Activated CD4-positive, alpha-beta T cell treated with anti-CD3 and anti-CD28 coated beads for 36 hours (primary cell): ENCODE data around the gene MYBPHL. TPM values are rescaled to one million over a fixed set of nuclear protein-coding genes. Genes with fewer than 3 reads are reported as not detected.
"Not testable (repeated sequence)": the region's sequence is repeated elsewhere in the genome, so short reads cannot be mapped to it uniquely, and the experiment has no call there.

ENCODE experiments used
- ATAC-seq: fragments of 200-7000 bp; cut with Tn5 transposase; one replicate; pipeline ENCODE4 v1.10.0; 2021; ENCODE audit warnings: mild to moderate bottlenecking, moderate library complexity
- CTCF ChIA-PET: fragments of 350-600 bp; sonication (Branson Sonifier 250); formaldehyde crosslinking; loops from one replicate; lab custom pipeline; 2021; ENCODE audit warnings: antibody characterized with exemption; lab: Charles Lee
- POLR2A ChIA-PET: fragments of 350-600 bp; sonication (Branson Sonifier 250); formaldehyde crosslinking; loops from one replicate; lab custom pipeline; 2021; ENCODE audit warnings: antibody characterized with exemption, inconsistent platforms; lab: Charles Lee
- DNase-seq: peaks from one replicate; pipeline ENCODE4 v3.0.0-alpha.2; 2020
- H3K27ac Mint-ChIP-seq: one replicate; pipeline ENCODE4 v1.8.0; 2021; ENCODE audit warnings: mixed read lengths
- H3K27me3 Mint-ChIP-seq: one replicate; pipeline ENCODE4 v1.8.0; 2021; ENCODE audit warnings: mixed read lengths
- H3K36me3 Mint-ChIP-seq: one replicate; pipeline ENCODE4 v1.8.0; 2021; ENCODE audit warnings: low read depth, mixed read lengths
- H3K4me1 Mint-ChIP-seq: one replicate; pipeline ENCODE4 v1.8.0; 2021; ENCODE audit warnings: mixed read lengths
- H3K4me3 Mint-ChIP-seq: one replicate; pipeline ENCODE4 v1.8.0; 2021; ENCODE audit warnings: mild to moderate bottlenecking, moderate library complexity, mixed read lengths
- H3K9me3 Mint-ChIP-seq: one replicate; pipeline ENCODE4 v1.8.0; 2021; ENCODE audit warnings: low read depth, mixed read lengths
- intact Hi-C, 2 experiments: fragments of 100-400 bp; cut with DNase I in 1 of 2; cut with micrococcal nuclease in 1 of 2; formaldehyde crosslinking; loops; one replicate each; pipeline versions ENCODE4 v1.14.2 to v1.15.1; 2022 to 2024; cut with DNase I, micrococcal nuclease
- total RNA-seq, 2 experiments: library from RNA; stranded (reverse); gene quantifications; one replicate each; pipeline ENCODE4 v1.2.3, GENCODE V29; 2021

MYBPHL gene
- total RNA-seq, 2 experiments from 2014 or later, result not detected

- CTCF ChIA-PET, result interaction anchor here (0.8 to 1.1 kb wide), 2 partner anchors 101 to 155 kb away, joined by 3 to 4 read pairs; no protein-coding TSS in a partner anchor
- H3K27me3 Mint-ChIP-seq, POLR2A ChIA-PET, ATAC-seq, DNase-seq, H3K4me3 Mint-ChIP-seq, H3K9me3 Mint-ChIP-seq, H3K36me3 Mint-ChIP-seq, H3K4me1 Mint-ChIP-seq, H3K27ac Mint-ChIP-seq: not testable (repeated sequence)
- intact Hi-C loops, result loop anchor here in 1 of 2 experiments (5.0 kb wide), 1 partner anchor 46 kb away; no protein-coding TSS in a partner anchor
These were observed 820 bp downstream of the MYBPHL start for GRCh38 chr1:109305991-109306390.

- intact Hi-C loops, result loop anchor here in 1 of 2 experiments (5.0 kb wide), 1 partner anchor 53 kb away; no protein-coding TSS in a partner anchor
- no peak overlapping the region for H3K27ac Mint-ChIP-seq
- DNase-seq (no peak), ATAC-seq (no peak)
- no peaks in the 10 kb centered on the region for H3K4me1 Mint-ChIP-seq
- CTCF ChIA-PET, result interaction anchor here (0.7 to 1.7 kb wide), 4 partner anchors 40 to 228 kb away, joined by 3 to 5 read pairs (median 4); no protein-coding TSS in a partner anchor
- POLR2A ChIA-PET, result no interaction called here
- H3K36me3 Mint-ChIP-seq, result no peaks in the 10 kb centered on the region
- H3K27me3 Mint-ChIP-seq, result no peaks in the 10 kb centered on the region
- no peak overlapping the region for H3K4me3 Mint-ChIP-seq
- H3K9me3 Mint-ChIP-seq, result no peaks in the 10 kb centered on the region
These were observed 2.4 kb downstream of the MYBPHL start for GRCh38 chr1:109304226-109304920.

- no peaks in the 10 kb centered on the region for H3K9me3 Mint-ChIP-seq
- POLR2A ChIA-PET, result no interaction called here
- DNase-seq, result no peak
- H3K27me3 Mint-ChIP-seq, result peaks cover 2% of the 10 kb centered on the region
- CTCF ChIA-PET, result no interaction called here
- no peaks in the 10 kb centered on the region for H3K4me1 Mint-ChIP-seq
- intact Hi-C loops, result loop anchor here in 1 of 2 experiments (5.0 kb wide), 1 partner anchor 55 kb away; no protein-coding TSS in a partner anchor
- H3K4me3 Mint-ChIP-seq, result no peak overlapping the region
- H3K27ac Mint-ChIP-seq, result no peak overlapping the region
- no peak for ATAC-seq
- H3K36me3 Mint-ChIP-seq, result no peaks in the 10 kb centered on the region
These were observed 4.9 kb downstream of the MYBPHL start for GRCh38 chr1:109301874-109302273.

- CTCF ChIA-PET, result no interaction called here
- Mint-ChIP-seq H3K4me1 (no peaks in the 10 kb centered on the region), H3K27ac (no peak overlapping the region), H3K27me3 (peaks cover 5% of the 10 kb centered on the region), H3K4me3 (no peak overlapping the region), H3K9me3 (no peaks in the 10 kb centered on the region), H3K36me3 (no peaks in the 10 kb centered on the region)
- DNase-seq (no peak), ATAC-seq (no peak)
- intact Hi-C loops, result loop anchor here in 1 of 2 experiments (5.0 kb wide), 1 partner anchor 57 kb away; no protein-coding TSS in a partner anchor
- POLR2A ChIA-PET, result interaction anchor here (1.3 kb wide), 1 partner anchor 18 kb away, joined by 5 read pairs; the partner anchor contains the start of gene PSRC1
These were observed 6.1 kb downstream of the MYBPHL start for GRCh38 chr1:109300650-109301151.

GRCh38 chr1:109299558-109300343 lies 7.1 kb downstream of the MYBPHL start:
- Mint-ChIP-seq H3K27ac (no peak overlapping the region), H3K4me1 (no peaks in the 10 kb centered on the region), H3K9me3 (no peaks in the 10 kb centered on the region), H3K36me3 (no peaks in the 10 kb centered on the region), H3K4me3 (no peak overlapping the region), H3K27me3 (peaks cover 8% of the 10 kb centered on the region)
- POLR2A ChIA-PET, result interaction anchor here (1.3 kb wide), 1 partner anchor 17 kb away, joined by 5 read pairs; the partner anchor contains the start of gene PSRC1
- intact Hi-C loops, result loop anchor here in 1 of 2 experiments (5.0 kb wide), 1 partner anchor 58 kb away; no protein-coding TSS in a partner anchor
- no peak for ATAC-seq
- CTCF ChIA-PET, result no interaction called here
- no peak for DNase-seq

GRCh38 chr1:109298666-109299557 lies 7.9 kb downstream of the MYBPHL start:
- Mint-ChIP-seq H3K4me1 (no peaks in the 10 kb centered on the region), H3K36me3 (no peaks in the 10 kb centered on the region), H3K9me3 (no peaks in the 10 kb centered on the region), H3K4me3 (no peak overlapping the region), H3K27me3 (peaks cover 8% of the 10 kb centered on the region), H3K27ac (no peak overlapping the region)
- intact Hi-C loops, result no loop called here
- POLR2A ChIA-PET, result no interaction called here
- ATAC-seq (no peak), DNase-seq (peak; percentile 60)
- CTCF ChIA-PET, result no interaction called here

- no peak overlapping the region for H3K4me3 Mint-ChIP-seq
- DNase-seq, result no peak
- intact Hi-C loops, result no loop called here
- ATAC-seq, result no peak
- no peak overlapping the region for H3K27ac Mint-ChIP-seq
- ChIA-PET CTCF (interaction anchor here (0.9 to 1.3 kb wide), 3 partner anchors 14 to 106 kb away, joined by 3 read pairs; partner anchors contain the start of gene PSRC1), POLR2A (no interaction called here)
- H3K27me3 Mint-ChIP-seq, result peaks cover 9% of the 10 kb centered on the region
- H3K36me3 Mint-ChIP-seq, result no peaks in the 10 kb centered on the region
- no peaks in the 10 kb centered on the region for H3K9me3 Mint-ChIP-seq
- no peaks in the 10 kb centered on the region for H3K4me1 Mint-ChIP-seq
These were observed 10.0 kb downstream of the MYBPHL start for GRCh38 chr1:109296782-109297181.

- no peaks in the 10 kb centered on the region for H3K4me1 Mint-ChIP-seq
- ATAC-seq, result no peak
- ChIA-PET POLR2A (no interaction called here), CTCF (interaction anchor here (0.9 to 1.5 kb wide), 4 partner anchors 13 to 107 kb away, joined by 3 to 4 read pairs (median 3); partner anchors contain the start of genes PSRC1 and SORT1)
- H3K36me3 Mint-ChIP-seq, result no peaks in the 10 kb centered on the region
- no peak for DNase-seq
- no peak overlapping the region for H3K4me3 Mint-ChIP-seq
- H3K27me3 Mint-ChIP-seq, result peaks cover 9% of the 10 kb centered on the region
- no peaks in the 10 kb centered on the region for H3K9me3 Mint-ChIP-seq
- intact Hi-C loops, result no loop called here
- no peak overlapping the region for H3K27ac Mint-ChIP-seq
These were observed 10.9 kb downstream of the MYBPHL start for GRCh38 chr1:109295712-109296415.

- ATAC-seq (no peak), DNase-seq (no peak)
- Mint-ChIP-seq H3K4me3 (no peak overlapping the region), H3K9me3 (no peaks in the 10 kb centered on the region), H3K4me1 (no peaks in the 10 kb centered on the region), H3K27ac (no peak overlapping the region), H3K27me3 (peaks cover 9% of the 10 kb centered on the region), H3K36me3 (no peaks in the 10 kb centered on the region)
- CTCF ChIA-PET, result interaction anchor here (1.5 kb wide), 1 partner anchor 104 kb away, joined by 4 read pairs; the partner anchor contains the start of gene SORT1
- intact Hi-C loops, result no loop called here
- POLR2A ChIA-PET, result no interaction called here
These were observed 12.3 kb downstream of the MYBPHL start for GRCh38 chr1:109294481-109294880.

- intact Hi-C loops, result no loop called here
- no peak overlapping the region for H3K27ac Mint-ChIP-seq
- ChIA-PET POLR2A (no interaction called here), CTCF (interaction anchor here (1.2 kb wide), 2 partner anchors 16 to 24 kb away, joined by 3 read pairs; no protein-coding TSS in a partner anchor)
- ATAC-seq, result no peak
- DNase-seq, result no peak
- no peaks in the 10 kb centered on the region for H3K4me1 Mint-ChIP-seq
- H3K27me3 Mint-ChIP-seq, result peaks cover 12% of the 10 kb centered on the region
- H3K9me3 Mint-ChIP-seq, result no peaks in the 10 kb centered on the region
- H3K36me3 Mint-ChIP-seq, result no peaks in the 10 kb centered on the region
- no peak overlapping the region for H3K4me3 Mint-ChIP-seq
These were observed 13.8 kb downstream of the MYBPHL start for GRCh38 chr1:109293026-109293425.
